ENCODE data around the gene SCD.

DNA sequence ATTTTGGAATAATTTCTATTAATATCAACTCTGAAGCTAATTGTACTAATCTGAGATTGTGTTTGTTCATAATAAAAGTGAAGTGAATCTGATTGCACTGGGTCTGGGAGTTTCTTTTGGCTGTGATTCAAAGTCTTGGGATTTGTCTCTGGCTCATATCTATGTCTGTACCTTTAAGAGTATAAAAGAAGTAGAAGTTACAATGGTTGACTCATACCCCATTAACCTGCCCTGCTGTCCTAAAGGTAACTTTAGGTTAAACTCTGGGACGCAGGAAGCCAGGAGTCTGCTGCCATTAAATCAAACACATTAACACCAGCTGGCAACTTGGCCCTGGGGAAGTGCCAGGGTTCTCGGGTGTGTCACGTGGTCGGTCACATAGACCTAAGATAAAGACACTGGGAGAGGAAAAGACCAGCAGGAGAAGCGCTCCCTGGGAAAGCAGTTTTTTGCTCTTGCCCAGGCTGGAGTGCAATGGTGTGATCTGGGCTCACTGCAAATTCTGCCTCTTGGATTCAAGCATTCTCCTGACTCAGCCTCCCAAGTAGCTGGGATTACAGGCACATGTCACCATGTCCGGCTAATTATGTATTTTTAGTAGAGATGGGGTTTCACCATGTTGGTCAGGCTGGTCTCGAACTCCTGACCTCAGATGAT lies 17.8 kb downstream of the SCD start:
- TF ChIP-seq, protein P1, sequence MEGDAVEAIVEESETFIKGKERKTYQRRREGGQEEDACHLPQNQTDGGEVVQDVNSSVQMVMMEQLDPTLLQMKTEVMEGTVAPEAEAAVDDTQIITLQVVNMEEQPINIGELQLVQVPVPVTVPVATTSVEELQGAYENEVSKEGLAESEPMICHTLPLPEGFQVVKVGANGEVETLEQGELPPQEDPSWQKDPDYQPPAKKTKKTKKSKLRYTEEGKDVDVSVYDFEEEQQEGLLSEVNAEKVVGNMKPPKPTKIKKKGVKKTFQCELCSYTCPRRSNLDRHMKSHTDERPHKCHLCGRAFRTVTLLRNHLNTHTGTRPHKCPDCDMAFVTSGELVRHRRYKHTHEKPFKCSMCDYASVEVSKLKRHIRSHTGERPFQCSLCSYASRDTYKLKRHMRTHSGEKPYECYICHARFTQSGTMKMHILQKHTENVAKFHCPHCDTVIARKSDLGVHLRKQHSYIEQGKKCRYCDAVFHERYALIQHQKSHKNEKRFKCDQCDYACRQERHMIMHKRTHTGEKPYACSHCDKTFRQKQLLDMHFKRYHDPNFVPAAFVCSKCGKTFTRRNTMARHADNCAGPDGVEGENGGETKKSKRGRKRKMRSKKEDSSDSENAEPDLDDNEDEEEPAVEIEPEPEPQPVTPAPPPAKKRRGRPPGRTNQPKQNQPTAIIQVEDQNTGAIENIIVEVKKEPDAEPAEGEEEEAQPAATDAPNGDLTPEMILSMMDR (conservative IDR thresholded peaks at IDR 0.05), result no peak
- no peak for TF ChIP-seq EZH2 (IDR thresholded peaks at IDR 0.05; ENCODE audit: low read depth)

All from PC-9 (cell line).